Hematopoietic multipotent progenitor cell treated with erythropoietin and hydrocortisone succinate and interleukin-3 and kit ligand, for 4 days (in vitro differentiated cells): ENCODE results near the gene ATP6V1A.
A peak's percentile ranks its signal among the peaks of the same experiment; 100 is the strongest.

Experiments
- DNase-seq: peaks from one replicate; pipeline ENCODE4 v3.0.0-alpha.2; 2015

The ATP6V1A gene

DNA sequence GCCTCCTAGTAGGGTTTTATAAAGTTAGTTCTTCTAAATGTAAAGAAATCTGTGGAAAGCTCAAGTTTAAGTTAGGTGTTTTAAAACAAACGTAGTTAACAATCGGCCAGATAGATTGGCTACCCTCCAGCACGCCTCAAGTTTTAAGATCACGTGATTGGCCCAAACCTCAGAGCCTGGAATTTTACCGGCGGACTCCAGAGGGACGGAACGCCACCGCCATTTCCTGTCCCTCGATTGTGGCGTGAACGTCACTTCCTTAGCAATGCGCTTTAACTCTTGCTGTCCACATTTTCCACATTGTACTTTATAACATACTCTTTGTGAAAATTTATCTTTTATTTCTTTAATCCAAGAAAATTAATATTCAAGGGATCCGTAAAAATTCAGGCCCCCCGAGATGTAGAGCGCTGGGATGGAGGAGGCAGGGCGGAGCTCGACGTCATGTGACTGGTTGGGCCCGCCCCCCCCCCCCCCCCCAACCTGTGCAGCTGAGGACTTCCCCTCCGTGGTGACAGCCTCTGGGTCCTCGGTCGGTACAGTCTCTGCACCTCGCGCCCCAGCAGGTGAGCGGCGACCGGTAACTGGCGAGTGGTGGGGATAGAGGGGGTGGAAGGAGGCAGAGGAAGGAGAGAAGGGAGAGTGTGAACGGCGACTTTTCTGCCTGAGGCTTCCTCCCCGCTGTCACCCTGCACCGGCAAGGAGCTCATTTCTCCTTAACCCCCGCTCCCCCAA, at the start of gene ATP6V1A:
Gene ATP6V1A (plus strand): TSS at position 488 of the 735 bp plus-strand sequence. CDS start 31,719 bp downstream, outside the sequence.
- peak; percentile 98 for DNase-seq

DNA sequence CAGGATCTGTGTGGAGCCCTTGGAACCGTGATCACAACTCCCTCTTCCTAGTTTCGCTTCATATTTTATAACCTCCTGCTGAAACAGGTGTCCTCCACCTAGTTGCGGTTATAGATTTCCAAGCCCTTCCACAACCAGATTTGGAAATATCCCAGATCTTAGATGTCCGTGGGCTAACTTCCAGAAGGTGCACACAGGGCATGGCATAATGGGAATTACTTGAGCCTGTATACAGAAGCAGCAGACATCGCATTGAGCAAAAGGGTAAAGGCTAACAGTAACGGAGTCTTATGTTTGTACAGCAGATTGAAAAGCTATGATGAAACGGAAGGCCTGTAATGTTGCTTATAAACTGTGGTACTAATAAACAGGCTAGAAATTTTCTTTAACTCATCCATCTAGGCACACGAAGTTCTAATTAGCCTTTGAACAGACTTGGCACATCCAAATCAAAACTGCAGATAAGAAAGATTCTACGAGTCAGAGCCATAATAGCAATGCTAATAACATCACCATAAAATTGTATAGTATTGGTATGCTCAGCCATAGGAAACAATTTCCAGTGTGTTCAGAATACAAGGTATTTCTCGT, 49.2 kb upstream of the ATP6V1A start:
- peak; percentile 35 for DNase-seq

- DNase-seq = no peak
Measured at GRCh38 chr3:113698213-113698742, 48.6 kb upstream of the ATP6V1A start.

DNA sequence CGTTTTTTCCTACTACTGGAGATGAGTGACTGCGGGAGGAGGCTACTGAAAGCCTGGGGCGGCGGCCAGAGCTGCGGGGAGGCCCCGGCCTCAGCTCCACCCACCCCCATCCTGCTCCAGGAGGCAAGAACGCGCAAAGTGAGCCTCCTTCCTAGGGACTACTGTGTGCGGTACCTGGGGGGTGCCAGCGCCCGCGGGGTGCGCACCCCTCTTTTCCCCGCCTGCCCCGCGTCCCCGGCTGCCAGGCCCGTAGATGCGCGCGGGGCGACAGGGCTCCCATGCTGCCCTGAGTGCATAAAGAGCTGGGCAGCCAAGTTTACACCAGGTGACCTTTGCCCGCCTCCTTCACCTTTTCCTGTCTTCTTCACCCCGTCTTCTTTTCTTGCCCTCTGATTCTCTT, 47.9 kb upstream of the ATP6V1A start:
- DNase-seq = peak; percentile 51

DNA sequence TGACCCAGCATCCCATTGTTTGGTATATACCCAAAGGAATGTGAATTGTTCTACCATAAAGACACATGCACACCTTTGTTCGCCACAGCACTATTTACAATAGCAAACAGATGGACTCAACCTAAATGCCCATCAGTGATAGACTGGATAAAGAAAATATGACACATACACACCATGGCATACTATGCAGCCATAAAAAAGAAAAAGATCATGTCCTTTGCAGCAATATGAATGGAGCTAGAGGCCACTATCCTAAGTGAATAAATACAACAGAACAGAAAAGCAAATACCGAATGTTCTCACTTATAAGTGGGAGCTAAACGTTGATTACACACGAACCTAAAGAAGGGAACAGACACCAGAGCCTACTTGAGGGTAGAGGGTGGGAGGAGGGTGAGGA, 39.0 kb upstream of the ATP6V1A start:
- DNase-seq = no peak

GRCh38 chr3:113712129-113712528, 34.7 kb upstream of the ATP6V1A start:
- peak; percentile 36 for DNase-seq

DNA sequence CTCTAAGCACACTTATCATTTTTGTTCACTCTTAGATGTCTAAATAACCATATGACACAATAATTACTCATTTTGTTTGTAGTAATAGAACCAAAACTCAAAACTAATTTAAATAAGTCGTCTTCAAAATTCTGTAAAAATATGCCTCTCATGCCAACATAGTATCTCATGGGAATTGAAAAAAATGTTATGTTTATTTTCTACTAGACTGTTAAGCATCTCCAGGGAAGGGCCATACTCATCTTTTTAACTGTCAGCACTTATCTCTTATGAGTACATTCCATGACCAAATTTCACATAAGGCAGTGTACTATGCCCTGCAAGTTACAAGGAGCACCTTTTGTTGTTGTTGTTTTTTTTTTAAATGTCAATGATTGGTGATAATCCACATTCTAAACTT, 32.1 kb upstream of the ATP6V1A start:
- DNase-seq = no peak

GRCh38 chr3:113717308-113717707, 29.5 kb upstream of the ATP6V1A start:
- no peak for DNase-seq

- DNase-seq = no peak
Measured at GRCh38 chr3:113717818-113718217, 29.0 kb upstream of the ATP6V1A start.

DNA sequence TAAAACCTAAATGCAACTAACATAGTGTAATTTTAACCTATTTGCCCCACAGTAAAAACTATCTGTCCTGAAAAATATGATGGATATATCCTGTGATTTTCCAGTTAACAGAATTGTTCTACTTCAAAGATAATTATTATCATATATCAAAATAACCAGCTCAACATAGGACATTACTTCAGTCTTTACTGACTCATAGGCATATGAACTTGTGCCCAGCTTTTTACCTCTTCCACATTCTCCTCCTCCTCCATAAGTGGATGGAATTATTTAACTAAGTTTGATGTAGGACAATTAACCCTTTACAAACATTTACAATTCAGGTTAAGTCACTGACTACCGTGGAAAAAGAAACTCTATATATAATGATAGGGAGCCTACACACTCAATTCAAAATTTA, 27.5 kb upstream of the ATP6V1A start:
- DNase-seq = no peak

GRCh38 chr3:113719758-113720157, 27.1 kb upstream of the ATP6V1A start:
- no peak for DNase-seq

DNA sequence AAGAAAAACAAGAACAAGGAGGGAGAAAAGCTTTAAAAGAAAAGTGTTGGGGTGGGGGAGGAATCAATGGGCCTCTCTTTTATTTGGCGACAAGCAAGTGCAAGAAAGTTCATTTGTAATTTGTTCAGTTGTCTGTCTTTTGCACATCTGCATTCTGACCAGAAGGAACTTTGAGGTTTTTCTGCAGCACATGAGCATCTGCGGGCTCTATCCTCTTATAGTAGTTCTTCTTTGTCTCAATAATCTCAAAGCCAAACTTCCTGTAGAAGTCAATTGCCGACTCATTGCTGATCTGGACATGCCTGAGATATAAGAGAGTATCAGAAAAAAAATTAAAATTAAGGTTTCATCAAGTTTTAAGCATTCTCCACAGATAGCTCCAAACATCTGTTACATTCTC, 25.2 kb upstream of the ATP6V1A start:
- DNase-seq = peak; percentile 86

DNA sequence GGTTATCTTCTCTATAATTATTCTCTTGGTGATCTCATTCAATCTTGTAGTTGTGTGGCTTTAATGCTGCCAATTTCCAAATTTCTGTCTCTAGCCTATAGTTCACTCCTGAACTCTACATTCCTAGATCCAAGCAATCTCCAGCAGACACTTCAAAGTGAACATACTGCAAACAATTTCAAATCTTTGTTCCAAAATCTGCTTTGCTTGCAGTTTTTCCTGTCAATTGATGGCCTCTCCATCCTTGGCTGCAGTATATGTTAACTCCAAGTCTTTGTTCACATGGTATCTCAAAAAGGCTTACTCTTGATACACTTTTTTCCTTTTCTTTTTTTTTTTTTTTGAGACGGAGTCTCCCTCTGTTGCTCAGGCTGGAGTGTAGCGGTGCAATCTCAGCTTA, 18.2 kb upstream of the ATP6V1A start:
- DNase-seq = no peak

- DNase-seq = no peak
Measured at GRCh38 chr3:113730550-113730949, 16.3 kb upstream of the ATP6V1A start.

DNA sequence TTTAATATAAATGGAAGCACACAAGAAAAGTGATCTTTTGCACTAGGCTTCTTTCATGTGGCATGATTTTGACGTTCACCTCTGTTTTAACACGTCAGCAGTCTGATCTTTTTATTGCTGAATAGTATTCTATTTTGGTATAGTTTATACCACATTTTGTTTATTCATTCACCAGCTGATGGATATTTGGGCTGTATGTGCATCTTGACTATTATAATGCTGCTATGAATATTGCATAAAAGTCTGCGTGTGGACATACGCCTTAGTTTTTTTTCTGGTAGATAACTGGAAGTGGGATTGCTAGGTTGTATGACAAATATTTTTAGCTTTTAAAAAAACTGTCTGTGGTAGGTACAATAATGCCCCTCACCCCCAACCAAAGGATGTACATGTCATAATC, 15.1 kb upstream of the ATP6V1A start:
- no peak for DNase-seq

- peak; percentile 87 for DNase-seq
Measured at GRCh38 chr3:113736548-113737089, 10.2 kb upstream of the ATP6V1A start.

DNA sequence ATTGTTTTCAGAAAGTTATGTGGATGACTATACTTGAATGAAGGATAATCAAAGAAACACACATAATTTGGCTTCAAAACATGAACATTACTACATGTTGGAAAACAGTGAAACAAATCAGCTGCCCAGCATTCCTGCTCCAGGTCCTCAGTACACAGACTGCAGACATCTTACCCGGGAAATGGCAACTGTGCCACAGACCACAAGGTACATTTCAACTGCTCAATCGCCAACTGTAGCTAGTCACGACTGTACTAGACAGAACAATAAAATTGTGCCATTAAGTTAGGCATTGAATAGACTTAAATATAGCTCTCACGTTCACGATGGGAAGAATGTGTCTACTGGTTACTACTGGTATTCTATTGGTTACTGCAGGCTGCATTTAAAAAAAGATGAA, 5.7 kb upstream of the ATP6V1A start:
- DNase-seq = peak; percentile 20

DNA sequence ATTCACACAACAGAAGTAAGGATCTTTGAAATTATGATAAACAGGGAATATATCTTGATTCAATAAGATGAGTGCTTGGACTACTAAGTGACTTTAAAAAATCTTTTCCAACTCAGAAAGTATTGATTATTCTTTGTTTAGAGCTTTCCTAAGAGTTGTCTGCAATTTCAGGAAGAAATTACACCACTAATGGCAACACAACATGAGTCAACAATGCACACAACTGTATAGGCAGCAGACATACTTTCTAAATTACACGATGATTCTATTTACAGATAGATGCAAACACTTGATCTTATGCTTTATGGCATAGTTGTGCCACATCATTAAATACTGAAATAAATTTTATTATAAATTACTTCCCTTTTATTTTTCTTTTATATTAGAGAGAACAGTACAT, 5.2 kb upstream of the ATP6V1A start:
- DNase-seq = no peak

DNA sequence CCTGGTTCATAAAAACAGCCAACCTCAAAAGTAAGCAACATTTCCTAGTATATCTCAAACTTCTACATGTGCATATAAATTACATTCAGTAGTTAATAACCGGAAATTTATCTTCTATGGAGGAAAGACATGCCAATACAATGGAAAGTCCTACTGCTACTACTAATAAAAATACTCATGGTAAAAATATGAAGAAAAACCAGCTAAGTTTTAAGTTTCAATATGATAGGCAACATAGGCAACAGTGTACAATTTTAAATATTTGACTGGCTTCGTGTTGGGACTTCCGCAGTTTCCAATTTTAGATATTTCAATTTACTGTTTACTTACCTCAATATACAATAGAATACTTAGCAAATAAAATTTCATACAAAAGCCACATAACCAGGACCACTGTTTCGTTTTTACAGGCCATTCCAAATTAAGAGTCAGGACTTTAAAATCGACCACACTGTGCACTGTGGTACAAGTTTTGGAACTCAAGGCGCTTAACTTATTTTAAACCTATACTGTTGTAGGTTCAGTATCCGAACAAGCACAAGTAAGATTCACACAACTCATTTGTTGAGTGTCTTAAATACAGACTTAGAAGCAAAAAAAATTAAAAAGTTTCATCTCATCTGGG, 3.7 kb upstream of the ATP6V1A start:
- no peak for DNase-seq

- peak; percentile 96 for DNase-seq
Measured at GRCh38 chr3:113744941-113745755, 1.7 kb upstream of the ATP6V1A start.

DNA sequence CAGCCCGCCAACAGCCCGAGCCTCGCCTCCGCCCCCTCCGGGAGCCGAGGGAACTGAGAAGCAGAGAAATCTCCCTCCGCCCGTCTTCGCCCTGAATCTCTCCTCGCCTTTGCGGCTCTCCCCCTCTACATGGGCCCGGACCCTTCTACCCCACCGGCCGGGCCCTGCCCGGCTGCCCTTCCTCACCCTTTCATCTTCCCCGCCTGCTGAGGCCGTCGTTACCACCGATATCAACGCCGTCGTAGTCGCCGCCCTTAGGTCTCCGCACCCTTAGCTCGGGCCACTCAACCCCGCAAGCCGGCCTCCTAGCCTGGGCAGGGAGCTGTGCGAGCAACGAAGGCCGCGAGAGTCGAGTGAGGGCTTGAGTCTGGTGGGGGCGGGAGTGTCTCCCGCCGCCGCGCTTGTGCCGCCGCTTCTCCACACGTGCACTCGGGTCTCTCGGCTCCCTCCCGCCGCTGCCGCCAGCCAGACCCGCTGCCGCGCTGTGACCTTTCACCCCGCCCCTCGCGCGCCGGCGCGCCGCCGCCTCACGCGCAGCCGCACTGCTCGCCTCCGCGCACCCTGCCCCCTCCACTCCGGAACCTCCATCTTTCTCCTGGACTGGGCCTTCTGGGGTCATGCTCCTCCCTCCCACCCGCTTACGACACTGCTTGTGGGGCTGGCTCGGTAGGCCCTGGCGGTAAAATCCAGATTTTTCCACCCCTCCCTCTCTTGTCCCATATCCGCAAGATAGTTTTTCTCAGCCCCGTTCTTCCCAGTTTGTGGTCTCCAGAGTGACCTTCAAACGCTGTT, 883 bp upstream of the ATP6V1A start, which contains the start of gene NAA50:
Gene NAA50 (minus strand): TSS at position 494 of the 792 bp plus-strand sequence. CDS start 300 bp downstream, at position 194.
- peak; percentile 96 for DNase-seq
